ENCODE data around the gene CNOT11. TPM values are rescaled to one million over a fixed set of nuclear protein-coding genes. Genes with fewer than 3 reads are reported as not detected.
"Not testable (repeated sequence)": the region's sequence is repeated elsewhere in the genome, so short reads cannot be mapped to it uniquely, and the experiment has no call there.

CNOT11 gene
- total and polyA plus RNA-seq, 8 donors: 32.6 to 53.3 (median 47.4) TPM

DNA sequence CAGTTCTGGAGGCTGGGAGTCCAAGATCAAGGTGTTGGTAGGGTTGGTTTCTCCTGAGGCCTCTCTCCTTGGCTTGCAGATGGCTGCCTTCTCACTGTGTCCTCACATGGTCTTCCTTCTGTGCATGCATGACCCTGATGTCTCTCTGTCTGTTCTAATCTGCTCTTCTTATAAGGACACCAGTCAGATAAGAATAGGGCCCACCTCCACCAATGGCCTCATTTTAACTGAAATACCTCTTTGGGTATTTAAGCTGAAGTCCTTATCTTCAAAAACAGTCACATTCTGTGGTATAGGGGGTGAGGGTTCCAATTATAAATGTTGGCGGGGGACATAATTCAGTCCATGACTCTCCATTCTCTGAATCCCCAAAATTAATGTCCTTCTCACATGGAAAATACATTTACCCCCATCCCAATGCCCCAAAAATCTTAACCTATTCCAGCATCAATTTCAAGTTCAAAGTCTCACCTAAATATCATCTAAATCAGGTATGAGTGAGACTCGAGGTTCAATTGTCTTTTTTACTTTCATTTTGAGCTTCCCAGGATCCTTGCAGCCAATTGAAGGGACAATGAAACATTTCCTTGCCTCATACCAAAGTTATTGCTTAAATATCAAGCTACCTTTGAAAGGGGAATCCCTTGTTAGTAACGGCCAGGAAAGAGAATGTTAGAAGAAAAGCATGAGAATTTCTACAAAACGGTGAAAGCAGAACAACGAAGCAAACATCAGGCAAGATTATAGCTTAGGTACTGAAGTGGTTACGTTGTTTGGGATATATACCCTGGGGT is 20.6 kb upstream of the CNOT11 start:
- no peak for ATAC-seq
- no peak overlapping the region for H3K27ac ChIP-seq
- intact Hi-C loops (cut with DNase I): no loop called here
- H3K4me1 ChIP-seq: no peaks in the 10 kb centered on the region
- H3K9me3 ChIP-seq: peaks cover 0 to 7% of the 10 kb centered on the region in 2 donors
- TF ChIP-seq, protein P1, sequence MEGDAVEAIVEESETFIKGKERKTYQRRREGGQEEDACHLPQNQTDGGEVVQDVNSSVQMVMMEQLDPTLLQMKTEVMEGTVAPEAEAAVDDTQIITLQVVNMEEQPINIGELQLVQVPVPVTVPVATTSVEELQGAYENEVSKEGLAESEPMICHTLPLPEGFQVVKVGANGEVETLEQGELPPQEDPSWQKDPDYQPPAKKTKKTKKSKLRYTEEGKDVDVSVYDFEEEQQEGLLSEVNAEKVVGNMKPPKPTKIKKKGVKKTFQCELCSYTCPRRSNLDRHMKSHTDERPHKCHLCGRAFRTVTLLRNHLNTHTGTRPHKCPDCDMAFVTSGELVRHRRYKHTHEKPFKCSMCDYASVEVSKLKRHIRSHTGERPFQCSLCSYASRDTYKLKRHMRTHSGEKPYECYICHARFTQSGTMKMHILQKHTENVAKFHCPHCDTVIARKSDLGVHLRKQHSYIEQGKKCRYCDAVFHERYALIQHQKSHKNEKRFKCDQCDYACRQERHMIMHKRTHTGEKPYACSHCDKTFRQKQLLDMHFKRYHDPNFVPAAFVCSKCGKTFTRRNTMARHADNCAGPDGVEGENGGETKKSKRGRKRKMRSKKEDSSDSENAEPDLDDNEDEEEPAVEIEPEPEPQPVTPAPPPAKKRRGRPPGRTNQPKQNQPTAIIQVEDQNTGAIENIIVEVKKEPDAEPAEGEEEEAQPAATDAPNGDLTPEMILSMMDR (IDR thresholded peaks at IDR 0.05): no peak
- no peak for DNase-seq
- no peaks in the 10 kb centered on the region for H3K36me3 ChIP-seq
- no peak overlapping the region for H3K4me3 ChIP-seq
- H3K27me3 ChIP-seq: no peaks in the 10 kb centered on the region

- peaks cover 0 to 7% of the 10 kb centered on the region in 2 donors for H3K9me3 ChIP-seq
- no peaks in the 10 kb centered on the region for H3K27me3 ChIP-seq
- H3K4me3 ChIP-seq: no peak overlapping the region
- no peaks in the 10 kb centered on the region for H3K36me3 ChIP-seq
- intact Hi-C loops (cut with DNase I): no loop called here
- H3K27ac ChIP-seq: no peak overlapping the region
- DNase-seq (no peak), ATAC-seq (no peak)
- TF ChIP-seq, protein P1 (IDR thresholded peaks at IDR 0.05): no peak
- H3K4me1 ChIP-seq: no peaks in the 10 kb centered on the region
Observed at GRCh38 chr2:101232770-101233169, 19.9 kb upstream of the CNOT11 start.

GRCh38 chr2:101234169-101234938 is 18.3 kb upstream of the CNOT11 start:
- H3K9me3 ChIP-seq: peaks cover 0 to 7% of the 10 kb centered on the region in 2 donors
- DNase-seq (no peak), ATAC-seq (no peak)
- TF ChIP-seq, protein P1 (IDR thresholded peaks at IDR 0.05): no peak
- no peaks in the 10 kb centered on the region for H3K27me3 ChIP-seq
- intact Hi-C loops (cut with DNase I): no loop called here
- no peak overlapping the region for H3K27ac ChIP-seq
- no peaks in the 10 kb centered on the region for H3K4me1 ChIP-seq
- H3K4me3 ChIP-seq: no peak overlapping the region
- no peaks in the 10 kb centered on the region for H3K36me3 ChIP-seq

- H3K27me3 ChIP-seq; ATAC-seq; H3K27ac ChIP-seq; H3K36me3 ChIP-seq; DNase-seq; H3K4me1 ChIP-seq; H3K4me3 ChIP-seq; intact Hi-C loops (cut with DNase I); H3K9me3 ChIP-seq: not testable (repeated sequence)
Observed at GRCh38 chr2:101235956-101236355, 16.7 kb upstream of the CNOT11 start.

DNA sequence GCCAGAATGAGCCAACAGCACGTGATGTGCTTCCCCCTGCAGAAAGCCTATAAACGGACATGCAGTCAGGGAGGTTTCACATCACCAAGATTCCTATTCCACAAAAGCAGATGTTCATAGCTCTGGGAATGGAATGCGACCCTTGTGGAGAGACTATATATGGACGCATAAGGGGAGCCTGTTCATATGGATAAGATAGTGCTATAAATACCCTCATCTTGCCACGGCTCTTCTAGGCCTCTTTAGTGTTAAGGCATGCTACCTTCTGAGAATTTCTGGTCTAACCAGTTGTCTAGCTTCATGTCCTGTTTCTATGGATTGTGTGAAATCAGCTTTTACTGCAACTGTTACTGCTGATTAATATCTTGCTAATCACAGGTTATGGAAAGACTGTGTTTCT is 14.7 kb upstream of the CNOT11 start:
- H3K4me1 ChIP-seq; DNase-seq; H3K36me3 ChIP-seq; H3K27ac ChIP-seq; H3K4me3 ChIP-seq; ATAC-seq; intact Hi-C loops (cut with DNase I); H3K9me3 ChIP-seq; H3K27me3 ChIP-seq: not testable (repeated sequence)

Data from left lung (tissue), 10 donors.